Esophagus squamous epithelium (tissue), 5 donors: ENCODE measurements around the gene RXFP1. TPM values are rescaled to one million over a fixed set of nuclear protein-coding genes. Genes with fewer than 3 reads are reported as not detected.

Source experiments
- DNase-seq: peaks from one replicate; lab custom pipeline; 2025; lab: John Stamatoyannopoulos, UW
- H3K27ac ChIP-seq, 4 donors: fragments of 200-600 bp; sonication (generic); one replicate each; pipeline ENCODE4 v1.5.1; 2016 to 2019; ENCODE audit warnings: mild to moderate bottlenecking in 1 of 4
- H3K27me3 ChIP-seq, 4 donors: fragments of 200-600 bp; sonication (generic); 1 replicate in 3 of 4; 2 replicates in 1 of 4; pipeline versions ENCODE4 v1.5.1 to v1.6.0; 2017 to 2021; ENCODE audit warnings: antibody characterized with exemption in 1 of 4
- H3K36me3 ChIP-seq, 3 donors: fragments of 200-600 bp; sonication (generic); one replicate each; pipeline ENCODE4 v1.5.1; 2016 to 2019
- H3K4me1 ChIP-seq, 3 donors: fragments of 200-600 bp; sonication (generic); one replicate each; pipeline ENCODE4 v1.5.1; 2017 to 2019
- H3K4me3 ChIP-seq, 4 donors: fragments of 200-600 bp; sonication (generic); 1 replicate in 3 of 4; 2 replicates in 1 of 4; pipeline ENCODE4 v1.5.1; 2016 to 2019; ENCODE audit warnings: mild to moderate bottlenecking in 2 of 4, moderate library complexity in 1 of 4
- H3K9me3 ChIP-seq, 3 donors: fragments of 200-600 bp; sonication (generic); one replicate each; pipeline ENCODE4 v1.5.1; 2016 to 2019
- CTCF ChIP-seq, 6 experiments: fragments of 450-650 bp in 4 of 6; fragments of 200-600 bp in 2 of 6; sonication (generic) in 2 of 6; IDR thresholded peaks; one replicate each; pipeline ENCODE4 v1.5.1; 2016 to 2019; ENCODE audit warnings: antibody characterized with exemption in 6 of 6, mild to moderate bottlenecking in 4 of 6, moderate library complexity in 4 of 6
- POLR2A ChIP-seq, 4 donors: fragments of 450-650 bp; IDR thresholded peaks; one replicate each; pipeline ENCODE4 v1.6.1; 2017; ENCODE audit warnings: antibody characterized with exemption in 4 of 4, mild to moderate bottlenecking in 4 of 4, moderate library complexity in 3 of 4
- WGBS, 2 donors: methylation state at CpG; one replicate each; pipeline ENCODE4 v1.1.5; 2018; 5-methylcytosine and 5-hydroxymethylcytosine counted together
- intact Hi-C: fragments of 100-400 bp; cut with DNase I; formaldehyde crosslinking; loops from one replicate; pipeline ENCODE4 v1.15.0; 2022
- total RNA-seq, 4 donors: library from RNA; depleted of rRNA; stranded (reverse); fragments of >200 nt; gene quantifications; one replicate each; pipeline ENCODE4 v1.1.0, GENCODE V29; 2016
- donor health status: DM: yes; HTN: yes; CAD: no.

Gene RXFP1
- total RNA-seq, 4 donors from 2014 or later: 0.15 to 0.19 TPM; not detected in 2

GRCh38 chr4:158496030-158496741, 25.5 kb upstream of the RXFP1 start:
- no peaks in the 10 kb centered on the region for H3K27me3 ChIP-seq
- no peaks in the 10 kb centered on the region for H3K36me3 ChIP-seq
- 44 to 45% methylated on average over 5 of the region's 5 CpGs for WGBS, 2 donors
- H3K4me3 ChIP-seq: no peak overlapping the region
- no peak for DNase-seq
- H3K9me3 ChIP-seq: no peaks in the 10 kb centered on the region
- no peak overlapping the region for H3K27ac ChIP-seq
- intact Hi-C loops: no loop called here
- no peaks in the 10 kb centered on the region for H3K4me1 ChIP-seq
- TF ChIP-seq CTCF (IDR thresholded peaks at IDR 0.05) (peak in 3 of 6 experiments; percentile 7 to 34 (median 26)), POLR2A (IDR thresholded peaks at IDR 0.05) (no peak)

- WGBS, 2 donors: 50 to 51% methylated on average over 4 of the region's 4 CpGs
- intact Hi-C loops: no loop called here
- no peaks in the 10 kb centered on the region for H3K9me3 ChIP-seq
- H3K36me3 ChIP-seq: no peaks in the 10 kb centered on the region
- no peaks in the 10 kb centered on the region for H3K4me1 ChIP-seq
- no peak overlapping the region for H3K27ac ChIP-seq
- no peak overlapping the region for H3K4me3 ChIP-seq
- H3K27me3 ChIP-seq: no peaks in the 10 kb centered on the region
- TF ChIP-seq CTCF (IDR thresholded peaks at IDR 0.05) (no peak), POLR2A (IDR thresholded peaks at IDR 0.05) (no peak)
- no peak for DNase-seq
These were observed 21.6 kb upstream of the RXFP1 start for GRCh38 chr4:158500054-158500453.

- H3K9me3 ChIP-seq: no peaks in the 10 kb centered on the region
- H3K4me3 ChIP-seq: no peak overlapping the region
- H3K36me3 ChIP-seq: no peaks in the 10 kb centered on the region
- no peak overlapping the region for H3K27ac ChIP-seq
- intact Hi-C loops: no loop called here
- 31 to 32% methylated on average over 2 of the region's 2 CpGs for WGBS, 2 donors
- H3K27me3 ChIP-seq: no peaks in the 10 kb centered on the region
- H3K4me1 ChIP-seq: no peaks in the 10 kb centered on the region
- DNase-seq: no peak
- TF ChIP-seq CTCF (IDR thresholded peaks at IDR 0.05) (no peak), POLR2A (IDR thresholded peaks at IDR 0.05) (no peak)
These were observed 8.4 kb upstream of the RXFP1 start for GRCh38 chr4:158513256-158513655.

- H3K27me3 ChIP-seq: no peaks in the 10 kb centered on the region
- WGBS, 2 donors: 33 to 42% methylated on average over 7 of the region's 7 CpGs
- TF ChIP-seq CTCF (IDR thresholded peaks at IDR 0.05) (no peak), POLR2A (IDR thresholded peaks at IDR 0.05) (no peak)
- DNase-seq: no peak
- H3K36me3 ChIP-seq: no peaks in the 10 kb centered on the region
- no peaks in the 10 kb centered on the region for H3K4me1 ChIP-seq
- no peaks in the 10 kb centered on the region for H3K9me3 ChIP-seq
- H3K27ac ChIP-seq: no peak overlapping the region
- no peak overlapping the region for H3K4me3 ChIP-seq
- intact Hi-C loops: no loop called here
These were observed 2.5 kb upstream of the RXFP1 start for GRCh38 chr4:158519226-158519625.

GRCh38 chr4:158523990-158524535, 2.4 kb downstream of the RXFP1 start:
- H3K9me3 ChIP-seq: no peaks in the 10 kb centered on the region
- no peaks in the 10 kb centered on the region for H3K4me1 ChIP-seq
- DNase-seq: no peak
- no peaks in the 10 kb centered on the region for H3K27me3 ChIP-seq
- H3K36me3 ChIP-seq: no peaks in the 10 kb centered on the region
- no peak for TF ChIP-seq CTCF (IDR thresholded peaks at IDR 0.05)
- no peak for TF ChIP-seq POLR2A (IDR thresholded peaks at IDR 0.05)
- intact Hi-C loops: no loop called here
- no peak overlapping the region for H3K4me3 ChIP-seq
- WGBS, 2 donors: 62% methylated on average over 7 of the region's 7 CpGs
- H3K27ac ChIP-seq: no peak overlapping the region
